ENCODE results near the gene NHEJ1. TPM values are rescaled to one million over a fixed set of nuclear protein-coding genes. Genes with fewer than 3 reads are reported as not detected.

NHEJ1 gene
- total and polyA plus RNA-seq, 9 of the 15 experiments (the other 6 are each of a cell fraction or from before 2014, with no cell fraction given) = 9.0 to 23.7 (median 13.9) TPM

DNA sequence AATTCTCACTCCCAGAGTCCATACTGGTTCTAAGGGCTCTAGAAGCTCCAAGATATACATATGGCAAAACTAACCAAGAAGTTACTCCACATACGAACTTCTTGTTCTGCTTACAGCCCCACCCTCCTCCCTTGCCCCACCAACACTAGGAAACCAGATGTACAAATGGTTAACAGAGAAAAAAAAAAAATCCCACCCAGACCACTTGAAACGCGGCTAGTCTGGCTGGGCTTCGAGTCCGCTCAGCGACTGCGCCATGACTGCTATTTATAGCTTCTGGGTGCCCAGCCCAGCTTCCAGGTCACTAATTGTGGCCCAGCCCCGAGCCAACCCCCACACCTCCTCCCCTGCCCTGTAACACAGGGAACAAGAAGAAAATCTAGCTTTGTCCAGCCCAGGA is 52.9 kb downstream of the NHEJ1 start:
- Histone ChIP-seq H3K27ac (ENCODE audit: extremely low read depth, low read depth, low read length) (no peak overlapping the region), H3K9me1 (ENCODE audit: control insufficient read depth, insufficient read depth, low read length) (no peaks in the 10 kb centered on the region), H3K36me3 (ENCODE audit: control insufficient read depth, insufficient read depth, low read length) (no peaks in the 10 kb centered on the region), H3K27me3 (ENCODE audit: control insufficient read depth in 2 of 2, insufficient read depth in 2 of 2, low read length in 2 of 2) (no peaks in the 10 kb centered on the region), H3K9ac (ENCODE audit: insufficient read depth in 1 of 2, low read depth in 2 of 2, low read length in 2 of 2) (no peak overlapping the region), H3K9me3 (replicated peaks; ENCODE audit: control insufficient read depth, insufficient read depth, low read depth, low read length) (no peaks in the 10 kb centered on the region), H3K4me1 (replicated peaks in 1 of 2; ENCODE audit: control insufficient read depth in 2 of 2, insufficient read depth in 2 of 2, low read length in 2 of 2) (peaks cover 0 to 4% of the 10 kb centered on the region in 2 experiments; a peak in 1 of 5 replicates), H4K20me1 (replicated peaks; ENCODE audit: control insufficient read depth, insufficient read depth, low read length) (no peaks in the 10 kb centered on the region), H3K79me2 (ENCODE audit: control insufficient read depth, insufficient read depth, low read length) (no peaks in the 10 kb centered on the region), H3K4me3 (no peak overlapping the region), H2AFZ (ENCODE audit: low read depth, low read length) (no peak overlapping the region), H3K4me2 (ENCODE audit: insufficient read depth, low read length) (no peak overlapping the region)
- POLR2A ChIA-PET = no interaction called here
- DNase-seq (ENCODE audit: extremely low read depth in 1 of 4, low spot score in 3 of 4) = no peak
- no peak for FAIRE-seq
- CTCF ChIA-PET (ENCODE audit: low intra/inter-chr PET ratio) = interaction anchor here (0.9 kb wide), 1 partner anchor 255 kb away, joined by 3 read pairs; no protein-coding TSS in a partner anchor
- in situ Hi-C loops (cut with MboI) (no loop called here), intact Hi-C loops (cut with micrococcal nuclease) (no loop called here)
- no TSS peak for BruUV-seq (replicated peaks)
- no peak for TF ChIP-seq ESRRA (IDR thresholded peaks at IDR 0.05; ENCODE audit: borderline replicate concordance, low read depth)
- no peak for TF ChIP-seq CCAR2 (IDR thresholded peaks at IDR 0.05; ENCODE audit: low read depth, low read length)
- TF ChIP-seq, protein P1, sequence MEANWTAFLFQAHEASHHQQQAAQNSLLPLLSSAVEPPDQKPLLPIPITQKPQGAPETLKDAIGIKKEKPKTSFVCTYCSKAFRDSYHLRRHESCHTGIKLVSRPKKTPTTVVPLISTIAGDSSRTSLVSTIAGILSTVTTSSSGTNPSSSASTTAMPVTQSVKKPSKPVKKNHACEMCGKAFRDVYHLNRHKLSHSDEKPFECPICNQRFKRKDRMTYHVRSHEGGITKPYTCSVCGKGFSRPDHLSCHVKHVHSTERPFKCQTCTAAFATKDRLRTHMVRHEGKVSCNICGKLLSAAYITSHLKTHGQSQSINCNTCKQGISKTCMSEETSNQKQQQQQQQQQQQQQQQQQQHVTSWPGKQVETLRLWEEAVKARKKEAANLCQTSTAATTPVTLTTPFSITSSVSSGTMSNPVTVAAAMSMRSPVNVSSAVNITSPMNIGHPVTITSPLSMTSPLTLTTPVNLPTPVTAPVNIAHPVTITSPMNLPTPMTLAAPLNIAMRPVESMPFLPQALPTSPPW (CRISPR knock-in tag; IDR thresholded peaks at IDR 0.05) = no peak
- TF ChIP-seq, protein P2, sequence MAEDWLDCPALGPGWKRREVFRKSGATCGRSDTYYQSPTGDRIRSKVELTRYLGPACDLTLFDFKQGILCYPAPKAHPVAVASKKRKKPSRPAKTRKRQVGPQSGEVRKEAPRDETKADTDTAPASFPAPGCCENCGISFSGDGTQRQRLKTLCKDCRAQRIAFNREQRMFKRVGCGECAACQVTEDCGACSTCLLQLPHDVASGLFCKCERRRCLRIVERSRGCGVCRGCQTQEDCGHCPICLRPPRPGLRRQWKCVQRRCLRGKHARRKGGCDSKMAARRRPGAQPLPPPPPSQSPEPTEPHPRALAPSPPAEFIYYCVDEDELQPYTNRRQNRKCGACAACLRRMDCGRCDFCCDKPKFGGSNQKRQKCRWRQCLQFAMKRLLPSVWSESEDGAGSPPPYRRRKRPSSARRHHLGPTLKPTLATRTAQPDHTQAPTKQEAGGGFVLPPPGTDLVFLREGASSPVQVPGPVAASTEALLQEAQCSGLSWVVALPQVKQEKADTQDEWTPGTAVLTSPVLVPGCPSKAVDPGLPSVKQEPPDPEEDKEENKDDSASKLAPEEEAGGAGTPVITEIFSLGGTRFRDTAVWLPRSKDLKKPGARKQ (CRISPR knock-in tag; IDR thresholded peaks at IDR 0.05) = no peak
- TF ChIP-seq EWSR1 (IDR thresholded peaks at IDR 0.05; ENCODE audit: borderline replicate concordance, low read depth, partially characterized antibody) = no peak
- TF ChIP-seq, protein P3, sequence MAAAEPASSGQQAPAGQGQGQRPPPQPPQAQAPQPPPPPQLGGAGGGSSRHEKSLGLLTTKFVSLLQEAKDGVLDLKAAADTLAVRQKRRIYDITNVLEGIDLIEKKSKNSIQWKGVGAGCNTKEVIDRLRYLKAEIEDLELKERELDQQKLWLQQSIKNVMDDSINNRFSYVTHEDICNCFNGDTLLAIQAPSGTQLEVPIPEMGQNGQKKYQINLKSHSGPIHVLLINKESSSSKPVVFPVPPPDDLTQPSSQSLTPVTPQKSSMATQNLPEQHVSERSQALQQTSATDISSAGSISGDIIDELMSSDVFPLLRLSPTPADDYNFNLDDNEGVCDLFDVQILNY (CRISPR knock-in tag; IDR thresholded peaks at IDR 0.05) = no peak
- TF ChIP-seq, protein P4, sequence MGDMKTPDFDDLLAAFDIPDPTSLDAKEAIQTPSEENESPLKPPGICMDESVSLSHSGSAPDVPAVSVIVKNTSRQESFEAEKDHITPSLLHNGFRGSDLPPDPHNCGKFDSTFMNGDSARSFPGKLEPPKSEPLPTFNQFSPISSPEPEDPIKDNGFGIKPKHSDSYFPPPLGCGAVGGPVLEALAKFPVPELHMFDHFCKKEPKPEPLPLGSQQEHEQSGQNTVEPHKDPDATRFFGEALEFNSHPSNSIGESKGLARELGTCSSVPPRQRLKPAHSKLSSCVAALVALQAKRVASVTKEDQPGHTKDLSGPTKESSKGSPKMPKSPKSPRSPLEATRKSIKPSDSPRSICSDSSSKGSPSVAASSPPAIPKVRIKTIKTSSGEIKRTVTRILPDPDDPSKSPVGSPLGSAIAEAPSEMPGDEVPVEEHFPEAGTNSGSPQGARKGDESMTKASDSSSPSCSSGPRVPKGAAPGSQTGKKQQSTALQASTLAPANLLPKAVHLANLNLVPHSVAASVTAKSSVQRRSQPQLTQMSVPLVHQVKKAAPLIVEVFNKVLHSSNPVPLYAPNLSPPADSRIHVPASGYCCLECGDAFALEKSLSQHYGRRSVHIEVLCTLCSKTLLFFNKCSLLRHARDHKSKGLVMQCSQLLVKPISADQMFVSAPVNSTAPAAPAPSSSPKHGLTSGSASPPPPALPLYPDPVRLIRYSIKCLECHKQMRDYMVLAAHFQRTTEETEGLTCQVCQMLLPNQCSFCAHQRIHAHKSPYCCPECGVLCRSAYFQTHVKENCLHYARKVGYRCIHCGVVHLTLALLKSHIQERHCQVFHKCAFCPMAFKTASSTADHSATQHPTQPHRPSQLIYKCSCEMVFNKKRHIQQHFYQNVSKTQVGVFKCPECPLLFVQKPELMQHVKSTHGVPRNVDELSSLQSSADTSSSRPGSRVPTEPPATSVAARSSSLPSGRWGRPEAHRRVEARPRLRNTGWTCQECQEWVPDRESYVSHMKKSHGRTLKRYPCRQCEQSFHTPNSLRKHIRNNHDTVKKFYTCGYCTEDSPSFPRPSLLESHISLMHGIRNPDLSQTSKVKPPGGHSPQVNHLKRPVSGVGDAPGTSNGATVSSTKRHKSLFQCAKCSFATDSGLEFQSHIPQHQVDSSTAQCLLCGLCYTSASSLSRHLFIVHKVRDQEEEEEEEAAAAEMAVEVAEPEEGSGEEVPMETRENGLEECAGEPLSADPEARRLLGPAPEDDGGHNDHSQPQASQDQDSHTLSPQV (IDR thresholded peaks at IDR 0.05) = no peak
- no peak for TF ChIP-seq KHSRP (IDR thresholded peaks at IDR 0.05)
- TF ChIP-seq FOXA3 (CRISPR knock-in tag; conservative IDR thresholded peaks at IDR 0.05 in 1 of 2, IDR thresholded peaks at IDR 0.05 in 1 of 2) = no peak
- no peak for TF ChIP-seq MTA1 (IDR thresholded peaks at IDR 0.05; ENCODE audit: borderline replicate concordance)
- no peak for TF ChIP-seq TOE1 (IDR thresholded peaks at IDR 0.05; ENCODE audit: borderline replicate concordance)
- TF ChIP-seq TOE1 (CRISPR knock-in tag; IDR thresholded peaks at IDR 0.05; ENCODE audit: borderline replicate concordance, low read depth) = no peak
- TF ChIP-seq PRPF4 (IDR thresholded peaks at IDR 0.05; ENCODE audit: insufficient read depth, low read depth, low read length, poor library complexity, severe bottlenecking) = no peak
- ATAC-seq = no peak
- 38% methylated on average over 7 of the region's 8 CpGs for WGBS (ENCODE audit: insufficient coverage, low coverage, missing lambda C conversion rate)

Measured in K562 (cell line).